Measurements from ENCODE around the gene BDKRB2. TPM values are rescaled to one million over a fixed set of nuclear protein-coding genes. Genes with fewer than 3 reads are reported as not detected.

The BDKRB2 gene
- total RNA-seq, 1 experiment from 2014 or later: 0.49 TPM

GRCh38 chr14:96156804-96157760 is 47.6 kb upstream of the BDKRB2 start (continued):
- TF ChIP-seq ZBTB33 (IDR thresholded peaks at IDR 0.05; ENCODE audit: extremely low read depth, insufficient replicate concordance, low read length) (no peak), CBX3 (IDR thresholded peaks at IDR 0.05; ENCODE audit: low read depth) (no peak), REST (IDR thresholded peaks at IDR 0.05; ENCODE audit: low read depth) (no peak)

GRCh38 chr14:96158735-96159134 is 45.9 kb upstream of the BDKRB2 start:
- ChIA-PET CTCF (no interaction called here), RAD21 (ENCODE audit: low non-redundant PET in 1 of 2, low total read pairs in 2 of 2, uncharacterized antibody in 2 of 2, unreplicated experiment in 2 of 2) (no interaction called here), POLR2A (no interaction called here)
- H3K36me3 ChIP-seq (ENCODE audit: control insufficient read depth in 1 of 2, insufficient read depth in 2 of 2, low read length in 2 of 2): no peaks in the 10 kb centered on the region
- no peaks in the 10 kb centered on the region for H3K4me1 ChIP-seq (ENCODE audit: control insufficient read depth in 1 of 2, insufficient read depth in 2 of 2, low read length in 2 of 2)
- no peaks in the 10 kb centered on the region for H3K9me3 ChIP-seq (ENCODE audit: control insufficient read depth in 1 of 2, insufficient read depth in 1 of 2, low read depth in 1 of 2, low read length in 2 of 2)
- no peak overlapping the region for H2AFZ ChIP-seq (ENCODE audit: low read depth, low read length, poor library complexity, severe bottlenecking)
- H4K20me1 ChIP-seq (ENCODE audit: insufficient read depth): no peaks in the 10 kb centered on the region
- ATAC-seq: no peak
- no peaks in the 10 kb centered on the region for H3K79me2 ChIP-seq (ENCODE audit: insufficient read depth, low read length)
- BruUV-seq (replicated peaks): no TSS peak
- no peaks in the 10 kb centered on the region for H3K9me2 ChIP-seq (ENCODE audit: insufficient read depth)
- H3K27ac ChIP-seq (ENCODE audit: low read depth, low read length): no peak overlapping the region
- H3K27me3 ChIP-seq (ENCODE audit: insufficient read depth, low read length): no peaks in the 10 kb centered on the region
- no peak overlapping the region for H3K4me2 ChIP-seq (ENCODE audit: low read length)
- intact Hi-C loops (cut with micrococcal nuclease): no loop called here
- no peak overlapping the region for H3K9ac ChIP-seq (ENCODE audit: low read length)
- no peak for DNase-seq (ENCODE audit: low read depth, low spot score)
- no peak overlapping the region for H3K4me3 ChIP-seq (replicated peaks in 1 of 2; ENCODE audit: low read depth in 1 of 2, low read length in 2 of 2)
- TF ChIP-seq SIN3A (IDR thresholded peaks at IDR 0.05; ENCODE audit: low read depth) (no peak), POLR2AphosphoS5 (IDR thresholded peaks at IDR 0.05; ENCODE audit: low read depth, low read length) (no peak), RAD21 (IDR thresholded peaks at IDR 0.05; ENCODE audit: low read depth) (no peak), EZH2phosphoT487 (IDR thresholded peaks at IDR 0.05; ENCODE audit: borderline replicate concordance) (no peak), TCF7L2 (IDR thresholded peaks at IDR 0.05; ENCODE audit: borderline replicate concordance, extremely low read depth, insufficient read depth, insufficient read length) (no peak), REST (IDR thresholded peaks at IDR 0.05; ENCODE audit: low read depth) (no peak), ZBTB33 (IDR thresholded peaks at IDR 0.05; ENCODE audit: extremely low read depth, insufficient replicate concordance, low read length) (no peak), JUND (IDR thresholded peaks at IDR 0.05) (no peak), SP1 (IDR thresholded peaks at IDR 0.05; ENCODE audit: low read depth) (no peak)

All from HCT116 (cell line).